Liver (tissue), 9 donors: ENCODE results near the gene EXOC6. TPM values are rescaled to one million over a fixed set of nuclear protein-coding genes. Genes with fewer than 3 reads are reported as not detected.
A peak's percentile ranks its signal among the peaks of the same experiment; 100 is the strongest.

Source experiments
- DNase-seq: peaks from one replicate; pipeline ENCODE4 v3.0.0-alpha.2; 2017; ENCODE audit warnings: low spot score
- H3K27ac ChIP-seq, 2 donors: one replicate each; pipeline ENCODE4 v1.7.0; 2013; ENCODE audit warnings: inconsistent platforms in 2 of 2, low read length in 2 of 2, control low read depth in 1 of 2, low read depth in 1 of 2, mild to moderate bottlenecking in 1 of 2
- H3K27me3 ChIP-seq, 4 donors: one replicate each; pipeline versions ENCODE4 v1.6.1 to v1.7.0; 2013; ENCODE audit warnings: low read length in 3 of 4, inconsistent platforms in 1 of 4, mild to moderate bottlenecking in 1 of 4, moderate library complexity in 1 of 4; ENCODE audit not compliant: control insufficient read depth in 4 of 4, insufficient read depth in 4 of 4
- H3K36me3 ChIP-seq, 4 donors: one replicate each; pipeline versions ENCODE4 v1.6.1 to v1.7.0; 2013; ENCODE audit warnings: low read length in 3 of 4, mild to moderate bottlenecking in 3 of 4, low read depth in 1 of 4, moderate library complexity in 1 of 4; ENCODE audit not compliant: control insufficient read depth in 4 of 4, insufficient read depth in 3 of 4
- H3K4me1 ChIP-seq, 4 donors: one replicate each; pipeline versions ENCODE4 v1.6.1 to v1.7.0; 2013; ENCODE audit warnings: low read length in 3 of 4, mild to moderate bottlenecking in 3 of 4, moderate library complexity in 1 of 4; ENCODE audit not compliant: control insufficient read depth in 4 of 4, insufficient read depth in 4 of 4
- H3K4me3 ChIP-seq, 3 donors: one replicate each; pipeline versions ENCODE4 v1.6.1 to v1.7.0; 2013; ENCODE audit warnings: low read length in 3 of 3, control low read depth in 1 of 3, low read depth in 1 of 3, mild to moderate bottlenecking in 1 of 3
- H3K9ac ChIP-seq, 2 donors: one replicate each; pipeline ENCODE4 v1.7.0; 2013; ENCODE audit warnings: low read length in 2 of 2, mild to moderate bottlenecking in 2 of 2, moderate library complexity in 2 of 2, control low read depth in 1 of 2, low read depth in 1 of 2
- H3K9me3 ChIP-seq, 4 donors: one replicate each; pipeline versions ENCODE4 v1.6.1 to v1.7.0; 2013; ENCODE audit warnings: low read length in 3 of 4; ENCODE audit not compliant: control insufficient read depth in 4 of 4
- FOXA2 ChIP-seq: IDR thresholded peaks from 2 replicates; pipeline ENCODE4 v1.6.1; 2016; ENCODE audit warnings: antibody characterized with exemption
- HNF4A ChIP-seq, 2 donors: conservative IDR thresholded peaks; 2 replicates each; pipeline ENCODE4 v1.6.1; 2016; ENCODE audit warnings: antibody characterized with exemption in 2 of 2, mild to moderate bottlenecking in 2 of 2
- HNF4G ChIP-seq: IDR thresholded peaks from 2 replicates; pipeline ENCODE4 v1.6.1; 2016; ENCODE audit warnings: antibody characterized with exemption
- RAD21 ChIP-seq, 2 donors: IDR thresholded peaks; 2 replicates each; pipeline ENCODE4 v1.6.1; 2016; ENCODE audit warnings: antibody characterized with exemption in 2 of 2, mild to moderate bottlenecking in 2 of 2
- REST ChIP-seq: IDR thresholded peaks from 2 replicates; pipeline ENCODE4 v1.6.1; 2016; ENCODE audit warnings: antibody characterized with exemption, mild to moderate bottlenecking
- RXRA ChIP-seq, 2 donors: IDR thresholded peaks; 2 replicates each; pipeline ENCODE4 v1.6.1; 2017 to 2018; ENCODE audit warnings: antibody characterized with exemption in 2 of 2, mild to moderate bottlenecking in 1 of 2
- SP1 ChIP-seq: IDR thresholded peaks from 2 replicates; pipeline ENCODE4 v1.6.1; 2018; ENCODE audit warnings: antibody characterized with exemption, mild to moderate bottlenecking
- WGBS: extraction: QIAGEN DNeasy Blood & Tissue Kit; methylation state at CpG from one replicate; pipeline ENCODE4 v1.1.7; 2013; 5-methylcytosine and 5-hydroxymethylcytosine counted together
- polyA plus RNA-seq, 2 donors: library from polyadenylated mRNA; stranded (reverse) in 1 of 2; unstranded in 1 of 2; fragments of 200-250 nt in 1 of 2; fragments of >200 nt in 1 of 2; fragmentation: Nextera tagmentation in 1 of 2; extraction: Ambion mirVana in 1 of 2; gene quantifications; one replicate each; pipeline versions ENCODE4 v1.2.1 to v1.2.3, GENCODE V29; 2013 to 2015
- total RNA-seq, 2 donors: library from RNA; depleted of rRNA; stranded (reverse); fragments of >200 nt; gene quantifications; one replicate each; pipeline ENCODE4 v1.2.3, GENCODE V29; 2014
- TF ChIP-seq, protein P1 (sequence below): IDR thresholded peaks from 2 replicates; pipeline ENCODE4 v1.6.1; 2016; ENCODE audit warnings: antibody characterized with exemption
- donor health status: healthy.
- donor health status: healthy.
- donor health status: healthy.
- donor health status: healthy.
- donor health status: healthy.

The EXOC6 gene
- total and polyA plus RNA-seq, 4 donors = 6.5 to 35.4 (median 8.4) TPM

DNA sequence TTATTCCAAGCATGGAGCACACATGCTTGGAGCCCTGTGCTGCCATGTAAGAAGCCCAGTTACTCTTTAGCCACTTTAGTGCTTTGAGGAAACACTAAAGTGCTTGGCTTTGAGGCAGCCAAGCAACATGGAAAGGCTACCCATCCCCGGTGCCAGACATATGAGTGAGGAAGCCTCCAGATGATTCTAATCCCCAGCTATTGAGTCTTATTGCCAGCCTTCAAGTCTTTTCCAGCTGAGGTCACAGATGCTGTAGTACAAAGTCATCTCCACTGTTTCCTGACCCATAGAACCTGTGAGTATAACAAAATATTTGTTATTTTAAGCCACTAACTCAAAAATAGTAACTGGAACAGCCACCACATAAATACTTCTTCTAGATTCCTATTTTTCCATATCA lies 120.8 kb downstream of the EXOC6 start:
- DNase-seq = no peak
- no peak overlapping the region for H3K9ac ChIP-seq
- H3K9me3 ChIP-seq = no peaks in the 10 kb centered on the region
- H3K36me3 ChIP-seq = no peaks in the 10 kb centered on the region
- no peak for TF ChIP-seq REST
- H3K4me3 ChIP-seq = no peak overlapping the region
- H3K27me3 ChIP-seq = no peaks in the 10 kb centered on the region
- H3K27ac ChIP-seq = no peak overlapping the region
- H3K4me1 ChIP-seq = no peaks in the 10 kb centered on the region
- 92% methylated on average over 1 of the region's 1 CpG for WGBS

- H3K27ac ChIP-seq = no peak overlapping the region
- H3K4me1 ChIP-seq = no peaks in the 10 kb centered on the region
- no peaks in the 10 kb centered on the region for H3K9me3 ChIP-seq
- WGBS = 96% methylated on average over 3 of the region's 3 CpGs
- no peak overlapping the region for H3K4me3 ChIP-seq
- no peak overlapping the region for H3K9ac ChIP-seq
- TF ChIP-seq RXRA (IDR thresholded peaks at IDR 0.05) (no peak), HNF4A (conservative IDR thresholded peaks at IDR 0.05) (no peak), SP1 (no peak), RAD21 (IDR thresholded peaks at IDR 0.05) (no peak)
- DNase-seq = no peak
- no peaks in the 10 kb centered on the region for H3K36me3 ChIP-seq
- H3K27me3 ChIP-seq = no peaks in the 10 kb centered on the region
Observed at GRCh38 chr10:92970301-92971070, 122.2 kb downstream of the EXOC6 start.

DNA sequence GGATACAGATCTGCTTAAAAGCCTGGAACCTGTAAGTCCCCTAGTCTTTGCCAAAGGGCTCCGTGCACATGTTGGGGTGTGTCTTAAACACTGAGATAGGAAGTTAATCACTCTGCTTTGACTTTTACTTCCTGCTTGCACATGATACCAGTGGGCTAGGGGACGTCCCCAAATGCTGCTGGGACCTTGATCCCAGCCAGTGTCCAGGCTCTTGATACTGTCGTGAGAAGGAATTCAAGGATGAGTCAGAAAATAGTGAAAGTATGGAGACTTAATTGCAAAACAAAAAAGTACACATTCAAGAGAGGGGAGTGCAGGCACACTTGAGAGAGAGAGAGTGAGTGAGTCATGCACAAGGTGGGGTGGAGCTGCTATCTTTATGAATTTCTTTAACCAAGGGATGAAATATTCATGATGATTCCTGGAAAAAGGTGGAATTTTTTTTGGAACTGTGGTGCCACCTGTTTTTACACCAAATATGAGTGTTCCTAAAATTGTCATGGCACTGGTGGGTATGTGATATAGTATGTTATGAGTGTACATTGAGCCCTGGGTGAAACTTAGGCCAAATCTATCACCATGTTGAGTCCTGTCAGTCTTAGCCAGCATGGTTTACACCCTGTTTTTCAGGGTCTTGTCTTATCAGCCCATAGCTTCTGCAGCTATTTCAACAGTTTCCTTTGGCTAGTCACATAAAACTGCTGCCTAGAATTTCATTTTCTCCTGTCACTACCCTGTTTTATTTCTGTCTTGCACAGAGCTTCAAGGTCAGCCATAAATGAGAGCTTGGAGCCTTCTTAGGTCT lies 123.9 kb downstream of the EXOC6 start:
- Histone ChIP-seq H3K27ac (no peak overlapping the region), H3K9ac (no peak overlapping the region), H3K4me3 (no peak overlapping the region), H3K4me1 (no peaks in the 10 kb centered on the region), H3K27me3 (no peaks in the 10 kb centered on the region), H3K9me3 (no peaks in the 10 kb centered on the region), H3K36me3 (peaks cover 0 to 2% (median 0%) of the 10 kb centered on the region in 4 donors)
- WGBS = 73% methylated on average over 3 of the region's 3 CpGs
- DNase-seq = peak; percentile 52
- TF ChIP-seq RAD21 (IDR thresholded peaks at IDR 0.05) = no peak
- TF ChIP-seq FOXA2 = no peak
- TF ChIP-seq HNF4G = no peak
- TF ChIP-seq, protein P1, sequence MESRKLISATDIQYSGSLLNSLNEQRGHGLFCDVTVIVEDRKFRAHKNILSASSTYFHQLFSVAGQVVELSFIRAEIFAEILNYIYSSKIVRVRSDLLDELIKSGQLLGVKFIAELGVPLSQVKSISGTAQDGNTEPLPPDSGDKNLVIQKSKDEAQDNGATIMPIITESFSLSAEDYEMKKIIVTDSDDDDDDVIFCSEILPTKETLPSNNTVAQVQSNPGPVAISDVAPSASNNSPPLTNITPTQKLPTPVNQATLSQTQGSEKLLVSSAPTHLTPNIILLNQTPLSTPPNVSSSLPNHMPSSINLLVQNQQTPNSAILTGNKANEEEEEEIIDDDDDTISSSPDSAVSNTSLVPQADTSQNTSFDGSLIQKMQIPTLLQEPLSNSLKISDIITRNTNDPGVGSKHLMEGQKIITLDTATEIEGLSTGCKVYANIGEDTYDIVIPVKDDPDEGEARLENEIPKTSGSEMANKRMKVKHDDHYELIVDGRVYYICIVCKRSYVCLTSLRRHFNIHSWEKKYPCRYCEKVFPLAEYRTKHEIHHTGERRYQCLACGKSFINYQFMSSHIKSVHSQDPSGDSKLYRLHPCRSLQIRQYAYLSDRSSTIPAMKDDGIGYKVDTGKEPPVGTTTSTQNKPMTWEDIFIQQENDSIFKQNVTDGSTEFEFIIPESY = no peak
